ENCODE measurements around the gene SNN.

Gene SNN

GRCh38 chr16:11667824-11668622 is at the start of gene SNN:
Gene SNN, plus strand, starts transcription at chr16:11668455. Its CDS starts 7,605 bp downstream, at chr16:11676060.
- DNase-seq: no peak

DNA sequence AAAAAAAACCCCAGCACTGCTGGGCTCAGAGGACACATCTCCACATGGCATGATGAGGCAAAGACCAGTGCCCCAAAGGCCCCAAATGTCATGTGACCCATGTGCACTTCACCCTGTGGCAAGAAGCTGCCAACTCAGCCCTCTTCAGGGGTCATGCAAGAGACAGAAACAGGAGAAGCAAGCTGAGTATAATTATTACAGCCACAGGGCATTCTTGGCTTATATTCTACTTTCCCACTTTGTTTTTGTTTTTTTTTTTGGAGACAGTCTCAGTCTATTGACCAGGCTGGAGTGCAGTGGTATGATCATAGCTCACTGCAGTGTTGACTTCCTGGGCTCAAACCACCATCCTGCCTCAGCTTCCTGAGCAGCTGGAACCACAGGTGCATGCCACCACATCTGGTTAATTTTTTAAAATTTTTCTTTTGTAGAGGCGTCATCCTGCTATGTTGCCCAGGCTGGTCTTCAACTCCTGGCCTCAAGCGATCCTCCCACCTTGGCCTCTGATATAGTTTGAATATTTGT is 48.9 kb upstream of the SNN start:
- DNase-seq: no peak

DNA sequence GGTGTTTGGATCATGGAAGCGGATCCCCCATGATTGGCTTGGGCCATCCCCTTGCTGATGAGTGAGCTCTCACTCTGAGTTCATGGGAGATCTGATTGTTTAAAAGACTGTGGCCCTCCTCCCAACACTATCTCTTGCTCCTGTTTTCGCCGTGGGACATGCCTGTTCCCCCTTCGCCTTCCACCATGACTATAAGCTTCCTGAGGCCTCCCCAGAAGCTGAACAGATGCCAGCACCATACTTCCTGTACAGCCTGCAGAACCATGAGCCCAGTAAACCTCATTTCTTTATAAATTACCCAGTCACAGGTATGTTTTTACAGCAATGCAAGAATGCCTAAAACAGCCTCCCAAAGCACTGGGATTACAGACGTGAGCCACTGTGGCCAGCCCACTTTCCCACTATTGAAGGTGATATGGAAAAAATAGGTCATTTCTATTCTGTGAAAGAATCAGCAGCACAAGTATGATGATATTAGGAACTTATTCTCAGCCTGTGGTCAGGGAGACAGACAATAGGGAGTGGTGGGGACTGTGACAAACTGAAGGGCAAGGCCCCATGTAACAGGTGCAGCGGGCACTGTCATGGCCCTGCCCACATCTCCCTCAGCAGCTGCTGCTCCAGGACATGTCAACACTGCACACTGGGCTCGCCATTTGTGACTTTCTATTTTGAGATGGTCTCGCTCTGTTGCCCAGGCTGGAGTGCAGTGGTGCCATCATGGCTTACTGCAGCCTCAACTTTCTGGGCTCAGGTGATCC is 47.8 kb upstream of the SNN start:
- DNase-seq: no peak

DNA sequence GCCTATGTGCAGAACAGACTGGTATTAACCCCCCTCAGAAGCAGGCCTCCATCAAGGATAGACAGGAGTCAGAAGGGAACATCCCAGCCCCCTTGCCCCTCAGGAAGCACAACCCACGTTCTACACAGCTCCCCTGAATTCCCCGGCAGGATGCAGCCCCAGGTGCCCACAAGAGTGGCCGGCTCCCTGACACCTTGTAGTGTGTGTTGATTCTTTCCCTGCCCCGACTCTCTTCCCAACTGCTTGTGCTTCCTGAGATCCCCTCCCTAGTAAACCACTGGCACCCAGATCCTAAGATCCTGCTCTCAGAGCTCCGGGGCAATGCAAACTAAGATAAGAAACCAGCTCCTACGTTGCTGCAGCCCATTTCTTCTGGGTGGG is 46.7 kb upstream of the SNN start:
- no peak for DNase-seq

DNA sequence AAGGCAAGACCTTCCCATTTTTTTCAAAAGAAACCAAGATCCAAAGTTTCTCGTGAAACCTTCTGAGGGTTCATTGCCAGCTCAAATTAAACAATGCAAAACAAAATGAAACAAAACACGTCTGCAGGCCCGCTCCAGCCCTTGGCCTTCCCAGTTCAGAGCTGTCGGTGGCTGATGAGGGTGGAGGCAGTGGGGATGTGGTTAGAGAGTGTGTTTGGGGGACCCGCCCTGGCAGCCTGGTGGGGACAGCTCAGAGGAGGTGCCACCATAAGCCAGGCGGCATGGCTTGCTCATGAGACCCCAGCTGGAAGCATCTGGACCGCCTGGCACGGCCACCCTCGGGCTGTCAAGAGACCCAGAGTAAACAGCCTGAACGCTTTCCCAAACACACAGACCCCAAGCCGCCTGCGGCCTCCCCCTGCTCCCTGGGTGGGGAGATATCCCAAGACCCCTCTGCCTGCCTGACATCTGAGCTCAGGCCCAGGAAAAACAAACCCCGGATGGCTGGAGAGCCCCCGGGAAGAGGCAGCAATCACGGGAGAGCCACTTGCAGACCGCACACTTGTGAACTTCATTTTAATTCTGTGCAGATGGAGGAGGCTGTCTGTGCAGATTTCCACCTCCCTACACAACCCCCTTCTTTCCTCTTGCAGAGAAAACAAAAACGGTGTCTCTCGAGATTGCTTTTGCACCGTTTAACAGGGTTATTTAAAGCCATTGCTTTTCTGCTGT is 46.2 kb upstream of the SNN start:
- DNase-seq: no peak

GRCh38 chr16:11624205-11624604 is 44.0 kb upstream of the SNN start:
- DNase-seq: no peak

- no peak for DNase-seq
Measured at GRCh38 chr16:11624636-11625607, 43.3 kb upstream of the SNN start.

DNA sequence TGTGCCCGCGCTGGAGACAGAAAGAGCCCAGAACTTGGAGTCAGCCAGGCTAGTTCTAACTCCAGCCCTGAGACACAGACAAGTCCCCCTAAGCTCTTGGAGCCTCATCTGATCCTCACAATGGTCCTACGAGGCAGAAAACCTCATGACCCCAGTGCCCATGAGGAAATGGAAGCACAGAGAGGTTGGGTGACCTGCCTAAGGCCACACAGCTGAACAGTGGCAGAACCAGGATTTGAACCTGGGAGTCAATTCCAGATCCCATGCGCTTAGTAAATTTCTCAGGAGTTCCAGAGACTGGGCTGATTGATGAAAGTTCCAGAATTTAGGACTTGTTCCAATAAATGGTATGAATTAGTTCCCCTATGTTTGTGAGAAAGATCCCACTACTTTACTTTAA is 42.5 kb upstream of the SNN start:
- DNase-seq: no peak

DNA sequence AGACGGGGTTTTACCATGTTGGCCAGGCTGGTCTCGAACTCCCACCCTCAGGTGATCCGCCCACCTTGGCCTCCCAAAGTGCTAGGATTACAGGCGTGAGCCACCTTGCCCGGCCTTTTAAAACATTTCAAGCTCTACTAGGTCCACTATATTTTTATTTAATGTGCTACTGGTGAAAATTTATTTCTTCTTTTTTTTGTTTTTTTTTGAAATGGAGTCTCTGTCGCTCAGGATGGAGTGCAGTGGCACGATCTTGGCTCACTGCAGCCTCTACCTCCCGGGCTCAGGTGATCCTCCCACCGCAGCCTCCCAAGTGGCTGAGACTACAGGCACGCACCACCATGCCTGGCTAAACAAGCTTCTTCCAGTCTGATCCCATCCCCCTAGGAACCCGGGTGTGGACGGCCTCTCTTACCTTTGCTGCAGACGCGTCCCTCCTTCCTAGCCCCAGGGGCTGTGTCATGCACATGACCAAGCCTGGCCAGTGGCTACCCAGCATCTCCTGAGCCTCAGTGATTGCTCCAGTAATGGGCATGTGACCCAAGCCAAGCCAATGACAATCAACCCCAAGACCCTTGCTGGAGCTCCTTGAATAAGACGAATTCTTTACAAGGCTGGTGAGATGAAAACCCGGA is 41.5 kb upstream of the SNN start:
- DNase-seq: no peak

GRCh38 chr16:11627292-11627663 is 41.0 kb upstream of the SNN start:
- no peak for DNase-seq

DNA sequence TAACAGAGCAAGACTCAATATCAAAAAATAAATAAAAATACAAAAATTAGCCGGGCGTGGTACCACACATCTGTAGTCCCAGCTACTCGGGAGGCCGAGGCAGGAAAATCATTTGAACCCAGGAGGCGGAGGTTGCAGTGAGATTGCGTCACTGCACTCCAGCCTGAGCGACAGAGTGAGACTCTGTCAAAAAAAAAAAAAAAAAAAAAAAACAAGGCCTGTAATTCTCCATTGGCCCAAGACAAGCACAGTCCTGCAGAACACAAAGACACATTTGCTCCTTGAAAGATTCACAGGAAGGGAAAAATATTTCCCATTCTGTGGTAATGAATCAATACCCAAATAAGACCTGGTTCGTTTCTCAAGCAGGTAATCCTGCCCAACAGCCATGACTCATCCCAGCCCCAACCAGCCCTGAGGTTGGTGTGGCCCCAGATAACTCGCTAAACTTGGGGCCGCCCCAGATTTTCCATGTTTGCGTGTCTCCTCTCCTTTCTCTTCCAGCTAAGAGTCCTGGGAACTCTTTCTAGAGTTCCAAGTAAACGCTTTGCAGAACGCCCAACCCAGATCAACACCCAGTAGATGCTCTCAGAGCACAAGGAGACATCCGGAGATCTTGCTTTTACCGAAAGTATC is 40.3 kb upstream of the SNN start:
- DNase-seq: no peak

GRCh38 chr16:11629071-11630030 is 38.9 kb upstream of the SNN start:
- DNase-seq: no peak

GRCh38 chr16:11630046-11630767 is 38.0 kb upstream of the SNN start:
- no peak for DNase-seq

GRCh38 chr16:11630768-11631056 is 37.5 kb upstream of the SNN start:
- no peak for DNase-seq

GRCh38 chr16:11631214-11631613 is 37.0 kb upstream of the SNN start:
- DNase-seq: no peak

DNA sequence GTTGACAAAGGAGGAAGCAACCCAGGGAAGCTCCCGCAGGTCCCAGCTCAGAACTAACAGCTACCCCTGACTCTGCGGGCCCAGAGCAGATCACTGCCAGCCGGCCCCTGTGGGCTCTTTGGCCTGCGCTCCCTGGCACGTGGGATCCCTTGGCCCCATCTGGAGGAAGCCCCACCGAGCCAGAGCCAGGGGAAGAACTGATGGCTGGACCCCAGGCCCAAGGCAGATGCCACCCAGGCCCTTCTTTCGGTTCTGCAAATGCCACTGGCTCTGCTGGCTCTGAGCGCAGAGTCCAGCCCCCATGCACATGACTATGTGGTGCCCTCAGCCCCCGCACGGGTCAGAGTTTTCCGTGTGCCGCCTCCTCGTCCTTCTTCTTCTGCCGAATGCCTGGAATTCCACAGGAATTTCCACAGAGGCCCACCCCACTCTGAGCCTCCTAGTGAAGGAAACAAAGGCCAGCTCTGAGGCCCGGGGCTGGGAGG is 35.8 kb upstream of the SNN start:
- no peak for DNase-seq

DNA sequence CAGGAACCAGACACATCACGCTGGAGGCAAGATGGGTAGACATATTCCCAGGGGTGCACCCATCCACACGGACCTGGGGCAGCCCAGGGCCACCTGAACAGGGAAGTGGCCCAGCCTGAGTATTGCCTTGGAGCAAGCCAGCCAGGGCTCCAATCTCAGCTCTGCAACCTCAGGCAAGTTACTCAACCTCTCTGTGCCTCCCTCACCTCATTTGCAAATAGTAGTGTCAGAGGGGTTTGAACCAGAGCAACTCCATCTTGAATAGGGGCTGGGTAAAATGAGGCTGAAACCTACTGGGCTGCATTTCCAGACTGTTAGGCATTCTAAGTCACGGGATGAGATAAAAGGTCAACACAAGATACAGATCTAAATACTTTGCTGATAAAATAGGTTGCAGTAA is 35.1 kb upstream of the SNN start:
- DNase-seq: no peak

DNA sequence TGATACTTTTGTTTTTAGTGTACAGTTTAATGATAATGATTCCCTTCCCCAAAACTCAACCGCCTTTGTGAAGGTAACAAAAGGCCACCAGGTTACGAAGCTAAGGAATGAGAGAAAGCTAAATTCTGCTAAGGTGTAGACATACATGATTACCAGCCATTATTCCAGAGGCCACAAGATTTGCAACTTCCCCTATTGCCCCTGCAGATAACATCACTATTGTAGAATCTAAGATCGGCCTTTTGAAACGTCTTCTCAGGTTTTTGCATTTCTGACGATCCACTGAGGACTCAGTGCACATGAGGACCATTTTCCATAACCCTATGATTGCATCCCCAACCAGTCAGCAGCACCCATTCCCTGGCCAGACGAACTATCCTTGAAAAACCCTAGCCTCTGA is 33.9 kb upstream of the SNN start:
- DNase-seq: no peak

DNA sequence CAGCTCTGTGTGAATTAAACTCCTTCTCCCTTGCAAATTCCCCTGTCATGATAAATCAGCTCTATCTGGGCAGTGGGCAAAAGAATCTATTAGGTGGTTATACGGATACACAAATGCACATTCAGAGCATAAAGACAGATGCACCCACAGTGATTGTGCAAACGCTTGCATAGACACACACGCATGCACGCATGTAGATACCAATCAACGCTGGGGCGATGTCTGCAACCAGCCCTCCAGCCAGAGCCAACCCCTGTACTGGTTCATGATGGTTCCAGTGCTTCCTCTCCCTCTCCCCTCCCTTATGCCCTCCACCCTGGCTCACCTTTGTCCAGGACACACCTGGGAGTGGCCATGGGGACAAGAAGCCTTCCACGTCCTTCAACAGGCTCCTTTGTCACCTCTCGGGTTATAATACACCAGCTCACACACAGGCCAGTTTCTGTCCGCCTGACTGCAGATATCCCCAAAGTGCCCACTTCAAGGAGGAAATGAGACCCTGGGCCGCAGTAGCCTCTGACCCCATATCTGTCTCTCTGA is 33.1 kb upstream of the SNN start:
- DNase-seq: no peak
